Lung (tissue), 13 donors: ENCODE data around the gene CTDSP2. TPM values are rescaled to one million over a fixed set of nuclear protein-coding genes. Genes with fewer than 3 reads are reported as not detected.

Source experiments
- ATAC-seq: fragments of 200-7000 bp; cut with Tn5 transposase; one replicate; pipeline ENCODE4 v1.9.1; 2020; ENCODE audit warnings: moderate number of reproducible peaks; ENCODE audit not compliant: insufficient read depth, low FRiP score
- DNase-seq, 3 donors: peaks; one replicate each; pipeline ENCODE4 v3.0.0-alpha.2; 2013 to 2017
- H3K27ac ChIP-seq, 2 donors: one replicate each; pipeline ENCODE4 v1.5.1; 2013; ENCODE audit warnings: mild to moderate bottlenecking in 2 of 2, moderate library complexity in 2 of 2, control low read depth in 1 of 2, inconsistent platforms in 1 of 2, low read depth in 1 of 2, low read length in 1 of 2
- H3K27me3 ChIP-seq, 3 donors: one replicate each; pipeline ENCODE4 v1.5.1; 2013; ENCODE audit warnings: low read length in 2 of 3; ENCODE audit not compliant: control insufficient read depth in 3 of 3, insufficient read depth in 3 of 3
- H3K36me3 ChIP-seq, 4 donors: one replicate each; pipeline ENCODE4 v1.5.1; 2013; ENCODE audit warnings: low read length in 4 of 4, mild to moderate bottlenecking in 1 of 4, moderate library complexity in 1 of 4; ENCODE audit not compliant: control insufficient read depth in 4 of 4, insufficient read depth in 4 of 4
- H3K4me1 ChIP-seq, 5 donors: one replicate each; pipeline ENCODE4 v1.5.1; 2013; ENCODE audit warnings: low read length in 5 of 5, mild to moderate bottlenecking in 2 of 5, moderate library complexity in 1 of 5; ENCODE audit not compliant: control insufficient read depth in 5 of 5, insufficient read depth in 5 of 5
- H3K4me3 ChIP-seq: one replicate; pipeline ENCODE4 v1.5.1; 2013; ENCODE audit warnings: mild to moderate bottlenecking, control low read depth, moderate library complexity
- H3K9ac ChIP-seq, 2 donors: one replicate each; pipeline ENCODE4 v1.5.1; 2013; ENCODE audit warnings: low read length in 2 of 2, control low read depth in 1 of 2; ENCODE audit not compliant: insufficient read depth in 1 of 2
- H3K9me3 ChIP-seq, 4 donors: one replicate each; pipeline ENCODE4 v1.5.1; 2013; ENCODE audit warnings: low read length in 3 of 4, mild to moderate bottlenecking in 1 of 4, moderate library complexity in 1 of 4; ENCODE audit not compliant: control insufficient read depth in 4 of 4, insufficient read depth in 3 of 4
- CTCF ChIP-seq: IDR thresholded peaks from 2 replicates; pipeline ENCODE4 v1.5.1; 2012; ENCODE audit warnings: mild to moderate bottlenecking; ENCODE audit errors: control extremely low read depth, extremely low read depth
- WGBS, 2 donors: extraction: QIAGEN DNeasy Blood & Tissue Kit; methylation state at CpG; one replicate each; pipeline ENCODE4 v1.1.7; 2013; 5-methylcytosine and 5-hydroxymethylcytosine counted together
- polyA plus RNA-seq, 2 donors: library from polyadenylated mRNA; stranded (reverse); fragments of 200-250 nt; gene quantifications; one replicate each; pipeline ENCODE4 v1.2.1, GENCODE V29; 2013
- small RNA-seq: library from RNA; depleted of rRNA; stranded (forward); fragments of <200 nt; gene quantifications from one replicate; pipeline ENCODE3, GENCODE V24; 2014; ENCODE audit warnings: low replicate concordance
- total RNA-seq, 2 donors: library from RNA; depleted of rRNA in 1 of 2; stranded (reverse); fragments of >200 nt in 1 of 2; gene quantifications; one replicate each; pipeline ENCODE4 v1.2.1, GENCODE V29; 2014 to 2021
- donor health status: control.
- donor health status: control.
- donor health status: Bipolar disorder and iron deficiency.
- donor health status: healthy.
- donor health status: DM: yes; HTN: yes; CAD: no.

Gene CTDSP2
- total and polyA plus RNA-seq, 4 donors = 46.8 to 179 (median 133) TPM

- H3K9ac ChIP-seq = peak overlapping the region; percentile 46 to 80
- H3K27me3 ChIP-seq = peaks cover 0 to 11% (median 11%) of the 10 kb centered on the region in 3 donors
- peaks cover 3 to 20% (median 11%) of the 10 kb centered on the region in 4 donors for H3K36me3 ChIP-seq
- H3K27ac ChIP-seq = peak overlapping the region; percentile 84 to 91
- H3K9me3 ChIP-seq = no peaks in the 10 kb centered on the region
- TF ChIP-seq CTCF = no peak
- ATAC-seq = peak; percentile 78
- 3% methylated on average over 16 of the region's 16 CpGs for WGBS, 2 donors
- peaks cover 6 to 23% (median 9%) of the 10 kb centered on the region in 5 donors for H3K4me1 ChIP-seq
- peak overlapping the region; percentile 83 for H3K4me3 ChIP-seq
- peak; percentile 95 to 97 (median 97) for DNase-seq
Observed at GRCh38 chr12:57771236-57771872, 75.2 kb downstream of the CTDSP2 start.

- Histone ChIP-seq H3K9ac (no peak overlapping the region), H3K4me3 (no peak overlapping the region), H3K4me1 (peaks cover 6 to 30% (median 10%) of the 10 kb centered on the region in 5 donors), H3K27ac (no peak overlapping the region), H3K9me3 (no peaks in the 10 kb centered on the region), H3K36me3 (peaks cover 3 to 13% (median 11%) of the 10 kb centered on the region in 4 donors), H3K27me3 (peaks cover 0 to 17% (median 16%) of the 10 kb centered on the region in 3 donors)
- DNase-seq = no peak
- no peak for ATAC-seq
- WGBS, 2 donors = 85 to 88% methylated on average over 4 of the region's 4 CpGs
- no peak for TF ChIP-seq CTCF
Observed at GRCh38 chr12:57770734-57771133, 75.8 kb downstream of the CTDSP2 start.

Small RNAs within 50 kb of the gene (small RNA-seq; reads per million reads assigned to genes)
- gene MIR26A2 (11.0 reads per million, percentile 96 among the genes with 10 or more reads in this experiment), gene RNU6-1083P (not detected)

Other genes starting within 250 kb of the CTDSP2 start
- gene DTX3, start 241.9 kb downstream of the CTDSP2 start, total RNA-seq = 10 to 100 TPM; 26.6 to 40.1 TPM
- gene DTX3, start 241.9 kb downstream of the CTDSP2 start, polyA plus RNA-seq = 10 to 100 TPM; 13.9 to 23.2 TPM
- 10 to 100 TPM; 12.3 to 23.0 TPM for gene ARHGEF25, start 235.3 kb downstream of the CTDSP2 start, total RNA-seq
- gene ARHGEF25, start 235.3 kb downstream of the CTDSP2 start, polyA plus RNA-seq = 10 to 100 TPM in 1 of 2 donors, 1 to 10 TPM in 1; 7.8 to 10.4 TPM
- gene B4GALNT1, start 213.5 kb downstream of the CTDSP2 start, total RNA-seq = 1 to 10 TPM in 1 of 2 donors, under 1 TPM in 1; 0.51 to 2.5 TPM
- under 1 TPM; 0.53 to 0.93 TPM for gene B4GALNT1, start 213.5 kb downstream of the CTDSP2 start, polyA plus RNA-seq
- gene OS9, start 152.6 kb downstream of the CTDSP2 start, total RNA-seq = 100 to 1,000 TPM; 174 to 324 TPM
- 100 to 1,000 TPM; 144 to 356 TPM for gene OS9, start 152.6 kb downstream of the CTDSP2 start, polyA plus RNA-seq
- gene AGAP2, start 108.0 kb downstream of the CTDSP2 start, total RNA-seq = 1 to 10 TPM; 1.5 to 4.8 TPM
- gene AGAP2, start 108.0 kb downstream of the CTDSP2 start, polyA plus RNA-seq = 1 to 10 TPM; 1.4 to 4.4 TPM
- 10 to 100 TPM; 37.4 to 61.1 TPM for gene TSPAN31, start 101.7 kb downstream of the CTDSP2 start, total RNA-seq
- gene TSPAN31, start 101.7 kb downstream of the CTDSP2 start, polyA plus RNA-seq = 10 to 100 TPM; 32.4 to 54.9 TPM
- gene CDK4, start 94.4 kb downstream of the CTDSP2 start, total RNA-seq = 100 to 1,000 TPM in 1 of 2 donors, 10 to 100 TPM in 1; 69.7 to 105 TPM
- gene CDK4, start 94.4 kb downstream of the CTDSP2 start, polyA plus RNA-seq = 100 to 1,000 TPM in 1 of 2 donors, 10 to 100 TPM in 1; 75.1 to 115 TPM
- gene MARCHF9, start 91.6 kb downstream of the CTDSP2 start, total RNA-seq = 10 to 100 TPM; 12.1 to 23.2 TPM
- 10 to 100 TPM; 13.7 to 31.1 TPM for gene MARCHF9, start 91.6 kb downstream of the CTDSP2 start, polyA plus RNA-seq
- 1 to 10 TPM; 2.9 to 4.3 TPM for gene CYP27B1, start 79.7 kb downstream of the CTDSP2 start, total RNA-seq
- 1 to 10 TPM; 1.7 to 5.8 TPM for gene CYP27B1, start 79.7 kb downstream of the CTDSP2 start, polyA plus RNA-seq
- 10 to 100 TPM in 1 of 2 donors, 1 to 10 TPM in 1; 2.8 to 29.5 TPM for gene METTL1, start 74.6 kb downstream of the CTDSP2 start, total RNA-seq
- gene METTL1, start 74.6 kb downstream of the CTDSP2 start, polyA plus RNA-seq = 10 to 100 TPM; 33.7 to 35.5 TPM
- 10 to 100 TPM in 1 of 2 donors, 1 to 10 TPM in 1; 7.6 to 11.5 TPM for gene EEF1AKMT3, start 74.1 kb downstream of the CTDSP2 start, total RNA-seq
- 1 to 10 TPM; 3.6 to 4.2 TPM for gene EEF1AKMT3, start 74.1 kb downstream of the CTDSP2 start, polyA plus RNA-seq
- gene TSFM, start 63.9 kb downstream of the CTDSP2 start, total RNA-seq = 10 to 100 TPM; 17.1 to 28.0 TPM
- gene TSFM, start 63.9 kb downstream of the CTDSP2 start, polyA plus RNA-seq = 10 to 100 TPM; 23.9 to 40.0 TPM
- gene AVIL, start 28.0 kb downstream of the CTDSP2 start, total RNA-seq = 1 to 10 TPM; 8.1 to 9.7 TPM
- 10 to 100 TPM in 1 of 2 donors, 1 to 10 TPM in 1; 4.3 to 11.7 TPM for gene AVIL, start 28.0 kb downstream of the CTDSP2 start, polyA plus RNA-seq
- gene ATP23, start 94.8 kb upstream of the CTDSP2 start, total RNA-seq = 1 to 10 TPM; 3.6 to 5.7 TPM
- gene ATP23, start 94.8 kb upstream of the CTDSP2 start, polyA plus RNA-seq = 1 to 10 TPM; 6.1 to 6.9 TPM